Colonic mucosa (tissue), 4 donors: ENCODE measurements around the gene UPK3BL1. TPM values are rescaled to one million over a fixed set of nuclear protein-coding genes. Genes with fewer than 3 reads are reported as not detected.
"Not testable (repeated sequence)": the region's sequence is repeated elsewhere in the genome, so short reads cannot be mapped to it uniquely, and the experiment has no call there.

Experiments used
- DNase-seq: peaks from one replicate; pipeline ENCODE4 v3.0.0-alpha.2; 2020
- H3K27ac ChIP-seq: fragments of 200-600 bp; one replicate; pipeline ENCODE4 v1.8.0; 2021
- H3K27me3 ChIP-seq: fragments of 200-600 bp; one replicate; pipeline ENCODE4 v1.8.0; 2021
- H3K36me3 ChIP-seq: fragments of 200-600 bp; one replicate; pipeline ENCODE4 v1.8.0; 2021
- H3K4me1 ChIP-seq: fragments of 200-600 bp; one replicate; pipeline ENCODE4 v1.8.0; 2021; ENCODE audit warnings: mild to moderate bottlenecking
- H3K4me3 ChIP-seq: fragments of 200-600 bp; one replicate; pipeline ENCODE4 v1.8.0; 2021
- H3K9ac ChIP-seq, 2 donors: one replicate each; pipeline ENCODE4 v1.7.0; 2013; ENCODE audit warnings: control low read depth in 2 of 2, low read depth in 2 of 2, low read length in 2 of 2
- H3K9me3 ChIP-seq: fragments of 200-600 bp; one replicate; pipeline ENCODE4 v1.8.0; 2021
- intact Hi-C: fragments of 100-400 bp; cut with DNase I; formaldehyde crosslinking; loops from one replicate; pipeline ENCODE4 v1.14.1; 2022
- total RNA-seq, 2 donors: library from RNA; stranded (reverse); fragmentation: NEBNext Ultra II Directional in 1 of 2; extraction: Animal tissue kit (Norgen Biotek cat#: 25700) in 1 of 2; gene quantifications; one replicate each; pipeline ENCODE4 v1.2.1, GENCODE V29; 2021
- donor health status: healthy.
- donor health status: DM: no; HTN: no; CAD: no.
- donor health status: DM: no; HTN: no; CAD: no.

Gene UPK3BL1
- 10 to 100 TPM in 1 of 2 donors, 1 to 10 TPM in 1; 9.1 to 21.9 TPM for total RNA-seq

- intact Hi-C loops, H3K27ac ChIP-seq, H3K4me3 ChIP-seq, H3K4me1 ChIP-seq, H3K36me3 ChIP-seq, H3K9ac ChIP-seq, H3K27me3 ChIP-seq, H3K9me3 ChIP-seq, DNase-seq: not testable (repeated sequence)
Measured at GRCh38 chr7:102642691-102643090, at the start of gene UPK3BL1. TSS of gene UPK3BL1 (minus strand) at chr7:102642791. CDS start at chr7:102642741, 50 bp downstream.

DNA sequence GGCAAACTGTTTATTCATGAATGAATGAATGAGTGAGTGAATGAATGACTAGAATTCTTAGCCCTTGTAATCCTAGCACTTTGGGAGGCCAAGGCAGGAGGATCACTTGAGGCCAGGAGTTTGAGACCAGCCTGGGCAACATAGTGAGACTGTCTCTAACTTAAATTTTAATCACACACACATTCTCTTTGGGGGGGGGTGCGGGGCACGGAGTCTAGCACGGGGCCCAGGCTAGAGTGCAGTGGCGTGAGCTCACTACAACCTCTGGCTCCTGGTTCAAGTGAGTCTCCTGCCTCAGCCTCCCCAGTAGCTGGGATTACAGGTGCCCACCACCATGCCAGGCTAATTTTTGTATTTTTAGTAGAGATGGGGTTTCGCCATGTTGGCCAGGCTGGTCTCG lies 48.0 kb upstream of the UPK3BL1 start:
- H3K4me3 ChIP-seq, H3K36me3 ChIP-seq, DNase-seq, H3K4me1 ChIP-seq, intact Hi-C loops, H3K27ac ChIP-seq, H3K9ac ChIP-seq, H3K9me3 ChIP-seq, H3K27me3 ChIP-seq: not testable (repeated sequence)

GRCh38 chr7:102689436-102690282 lies 47.1 kb upstream of the UPK3BL1 start:
- H3K9me3 ChIP-seq, H3K36me3 ChIP-seq, H3K27me3 ChIP-seq, H3K4me1 ChIP-seq, intact Hi-C loops, H3K27ac ChIP-seq, H3K4me3 ChIP-seq, DNase-seq, H3K9ac ChIP-seq: not testable (repeated sequence)

DNA sequence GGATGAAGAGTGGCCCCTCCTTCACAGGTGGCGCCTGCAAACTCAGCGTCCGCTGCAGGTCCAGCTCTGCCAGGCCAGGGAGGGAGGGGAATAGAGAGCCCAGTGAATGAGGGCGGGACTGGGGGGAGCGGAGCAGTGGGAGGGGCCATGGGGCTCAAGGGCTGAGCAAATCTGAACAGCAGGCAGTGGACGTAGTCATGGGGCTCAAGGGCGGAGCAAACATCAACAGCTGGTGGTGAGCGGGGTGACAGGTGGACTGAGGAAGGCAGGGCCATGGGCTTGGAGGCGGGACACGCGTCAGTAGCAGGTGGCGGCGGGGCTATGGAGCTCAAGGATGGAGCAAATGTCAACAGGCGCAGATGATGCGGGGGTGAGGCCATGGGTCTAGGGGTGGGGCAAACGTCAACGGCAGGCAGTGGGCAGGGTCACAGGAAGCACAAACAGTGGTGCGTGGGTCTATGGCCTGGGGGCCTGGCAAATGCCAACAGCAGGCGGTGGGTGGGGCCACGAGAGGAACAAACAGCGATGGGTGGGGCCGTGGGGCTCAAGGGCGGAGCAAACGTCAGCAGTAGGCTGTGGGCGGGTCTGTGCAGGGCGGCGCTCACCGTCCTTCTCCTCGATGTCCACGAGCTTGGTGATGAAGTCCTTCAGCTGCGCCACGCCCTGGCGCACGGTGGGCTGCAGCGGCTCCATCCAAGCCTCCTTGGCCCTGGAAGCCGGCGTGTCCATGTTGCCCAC lies 45.9 kb upstream of the UPK3BL1 start:
- H3K4me1 ChIP-seq, H3K9ac ChIP-seq, H3K27me3 ChIP-seq, H3K9me3 ChIP-seq, H3K4me3 ChIP-seq, H3K36me3 ChIP-seq, DNase-seq, H3K27ac ChIP-seq, intact Hi-C loops: not testable (repeated sequence)

- DNase-seq, intact Hi-C loops, H3K4me1 ChIP-seq, H3K9me3 ChIP-seq, H3K9ac ChIP-seq, H3K27ac ChIP-seq, H3K4me3 ChIP-seq, H3K36me3 ChIP-seq, H3K27me3 ChIP-seq: not testable (repeated sequence)
Measured at GRCh38 chr7:102682560-102682959, 40.0 kb upstream of the UPK3BL1 start.

GRCh38 chr7:102680780-102681179 lies 38.2 kb upstream of the UPK3BL1 start:
- H3K27ac ChIP-seq, H3K9me3 ChIP-seq, H3K4me1 ChIP-seq, H3K36me3 ChIP-seq, DNase-seq, H3K27me3 ChIP-seq, H3K4me3 ChIP-seq, intact Hi-C loops, H3K9ac ChIP-seq: not testable (repeated sequence)

DNA sequence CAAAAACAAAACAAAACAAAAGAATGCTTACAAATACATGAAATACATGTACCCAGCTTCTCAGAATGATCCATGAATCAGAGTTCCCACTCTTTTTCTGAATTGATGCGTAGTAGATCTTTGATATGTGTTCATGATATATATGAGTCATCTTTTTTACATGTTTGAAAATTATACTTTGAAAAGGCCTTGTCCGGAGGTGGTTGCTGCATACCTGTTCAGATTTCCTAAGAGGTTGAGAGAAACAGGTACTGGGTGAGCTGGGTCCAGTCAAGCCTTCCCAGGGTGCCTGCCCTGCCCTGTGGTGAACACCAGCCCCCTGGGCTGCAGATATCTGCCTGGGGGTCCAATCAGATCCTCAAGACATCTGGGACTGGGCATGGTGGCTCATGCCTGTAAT lies 33.0 kb upstream of the UPK3BL1 start:
- intact Hi-C loops, H3K4me3 ChIP-seq, H3K4me1 ChIP-seq, H3K36me3 ChIP-seq, H3K9me3 ChIP-seq, H3K9ac ChIP-seq, H3K27ac ChIP-seq, DNase-seq, H3K27me3 ChIP-seq: not testable (repeated sequence)

- DNase-seq, intact Hi-C loops: not testable (repeated sequence)
Measured at GRCh38 chr7:102673447-102674067, 31.0 kb upstream of the UPK3BL1 start.

DNA sequence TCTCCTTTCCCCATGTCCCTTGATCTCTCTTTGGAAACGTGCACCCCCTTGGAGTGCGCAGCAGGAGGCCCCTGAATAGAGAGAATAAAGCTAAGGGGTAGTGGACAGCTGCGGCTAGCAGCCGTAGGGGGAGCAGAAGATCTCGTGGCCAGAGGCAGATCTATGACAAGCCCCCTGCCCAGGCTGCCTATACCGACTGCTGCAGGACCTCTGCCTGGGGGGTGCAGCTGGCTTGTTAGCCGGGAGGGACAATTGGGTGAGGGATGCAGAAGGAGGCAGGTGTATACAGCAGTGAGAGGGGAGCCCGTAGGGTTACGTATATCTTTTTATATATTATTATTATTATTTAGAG lies 29.3 kb upstream of the UPK3BL1 start:
- H3K27ac ChIP-seq, H3K27me3 ChIP-seq, intact Hi-C loops, H3K9ac ChIP-seq, H3K4me3 ChIP-seq, DNase-seq, H3K36me3 ChIP-seq, H3K4me1 ChIP-seq, H3K9me3 ChIP-seq: not testable (repeated sequence)

More at GRCh38 chr7:102673447-102674067, 31.0 kb upstream of the UPK3BL1 start:
- H3K36me3 ChIP-seq, H3K9me3 ChIP-seq, H3K4me1 ChIP-seq, H3K9ac ChIP-seq, H3K4me3 ChIP-seq, H3K27ac ChIP-seq, H3K27me3 ChIP-seq: not testable (repeated sequence)

DNA sequence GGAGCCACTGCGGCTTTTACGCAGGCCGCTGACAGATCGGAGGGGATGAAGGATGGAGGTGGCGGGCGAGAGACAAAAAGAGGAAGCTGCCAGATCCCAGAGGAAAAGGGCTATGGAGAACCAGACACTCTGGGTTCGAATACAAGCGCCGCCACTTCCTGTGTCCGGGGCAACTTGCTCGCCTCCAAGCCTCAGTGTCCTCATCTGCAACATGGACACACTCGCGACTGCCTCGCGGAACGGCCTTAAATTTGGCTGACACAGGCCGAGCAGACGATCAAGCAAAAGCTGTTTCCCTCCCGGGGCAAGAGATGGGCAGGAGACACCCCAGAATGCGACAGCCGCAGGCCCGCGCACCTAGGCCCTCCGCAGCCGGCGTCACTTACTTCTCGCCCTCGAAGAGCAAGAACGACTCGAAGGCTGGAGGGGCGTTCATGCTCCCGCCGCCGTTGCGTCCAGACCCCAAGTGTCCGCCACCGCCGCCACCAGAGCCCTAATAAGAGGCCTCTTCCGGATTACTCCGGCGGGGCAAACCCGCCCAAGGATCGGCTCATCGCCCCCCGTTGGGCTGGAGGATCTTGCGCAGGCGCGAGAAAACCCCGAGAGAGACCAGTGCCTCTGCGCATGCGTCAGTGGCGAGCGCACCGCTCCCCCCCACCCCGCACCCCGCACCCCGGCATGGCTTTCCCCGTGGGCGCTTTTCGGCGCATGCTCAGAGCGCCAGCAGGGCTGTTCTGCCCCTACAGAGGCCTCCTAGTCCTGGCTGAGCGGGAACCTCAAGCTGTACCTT lies 28.8 kb upstream of the UPK3BL1 start, which contains the start of gene POLR2J2:
Gene POLR2J2, minus strand, starts transcription at position 498 of the 790 bp plus-strand sequence. Its CDS starts 62 bp downstream, at position 436.
- H3K36me3 ChIP-seq, H3K9me3 ChIP-seq, H3K27ac ChIP-seq, H3K9ac ChIP-seq, intact Hi-C loops, DNase-seq, H3K4me3 ChIP-seq, H3K27me3 ChIP-seq, H3K4me1 ChIP-seq: not testable (repeated sequence)

DNA sequence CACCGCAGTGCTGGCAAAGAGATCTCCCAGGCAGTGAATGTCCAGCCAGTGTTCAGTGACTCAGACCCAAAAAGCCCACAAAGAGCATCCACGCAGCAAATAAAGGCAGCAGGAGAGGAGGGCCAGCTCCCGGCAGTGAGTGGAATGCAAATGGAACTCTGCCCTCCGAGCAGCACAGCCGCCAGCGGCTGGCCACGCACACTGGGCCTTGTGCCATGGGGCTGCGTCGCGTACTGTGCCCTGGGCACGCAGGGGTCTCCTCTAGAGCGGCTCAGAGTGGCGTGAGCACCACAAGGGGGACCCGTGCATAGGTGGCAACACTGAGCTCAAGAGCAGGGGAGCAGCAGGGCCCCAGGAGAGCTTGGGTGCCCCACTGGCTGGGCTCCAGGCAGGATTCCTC lies 24.9 kb upstream of the UPK3BL1 start:
- H3K9me3 ChIP-seq, H3K27ac ChIP-seq, intact Hi-C loops, H3K36me3 ChIP-seq, DNase-seq, H3K4me1 ChIP-seq, H3K4me3 ChIP-seq, H3K27me3 ChIP-seq, H3K9ac ChIP-seq: not testable (repeated sequence)

DNA sequence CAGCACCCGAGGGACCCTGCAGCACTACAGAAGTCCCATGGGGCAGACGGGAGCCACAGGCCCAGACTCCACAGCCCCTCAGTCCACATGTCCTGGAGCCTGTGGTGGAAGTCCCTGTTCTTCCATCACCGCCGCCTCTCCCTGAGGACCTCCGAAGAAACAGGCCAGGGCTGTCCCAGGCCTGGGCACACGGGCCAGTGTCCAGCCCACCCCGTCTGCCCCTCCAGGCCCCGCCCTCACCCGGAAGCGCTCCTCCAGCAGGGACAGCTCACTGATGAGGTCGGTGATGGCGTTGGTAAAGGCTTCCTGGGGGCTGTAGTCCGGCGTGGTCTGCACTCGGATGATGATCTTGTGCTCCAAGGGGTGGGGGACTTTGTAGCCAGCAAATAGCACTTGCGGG lies 24.3 kb upstream of the UPK3BL1 start:
- DNase-seq, H3K9me3 ChIP-seq, intact Hi-C loops, H3K36me3 ChIP-seq, H3K27ac ChIP-seq, H3K4me3 ChIP-seq, H3K9ac ChIP-seq, H3K4me1 ChIP-seq, H3K27me3 ChIP-seq: not testable (repeated sequence)
